IMR-90 (cell line): Measurements from ENCODE around the gene DISC1. TPM values are rescaled to one million over a fixed set of nuclear protein-coding genes. Genes with fewer than 3 reads are reported as not detected.

Experiments
- ATAC-seq: fragments of 200-7000 bp; cut with Tn5 transposase; 2 replicates; pipeline ENCODE4 v1.9.1; 2020; ENCODE audit warnings: low read depth, mild to moderate bottlenecking, moderate library complexity
- BruUV-seq: library from RNA; stranded (reverse); fragments of 400-500 nt; replicated peaks from 2 replicates; lab custom pipeline; 2021; lab: Mats Ljungman, UMichigan
- CTCF ChIA-PET: fragments of 300-600 bp; formaldehyde crosslinking; extraction: SDS; loops from one replicate; lab custom pipeline; 2021; ENCODE audit warnings: antibody characterized with exemption; lab: Yijun Ruan, JAX
- POLR2A ChIA-PET: fragments of 300-600 bp; sonication (Branson Sonifier 250); formaldehyde crosslinking; loops from one replicate; lab custom pipeline; 2022; ENCODE audit warnings: antibody characterized with exemption; ENCODE audit not compliant: unreplicated experiment; lab: Charles Lee
- DNase-seq: peaks from one replicate; pipeline ENCODE4 v3.0.0; 2013
- H2AFZ ChIP-seq: replicated peaks from 2 replicates; pipeline ENCODE3; 2013; ENCODE audit warnings: low read length, mild to moderate bottlenecking; ENCODE audit not compliant: poor library complexity
- H2AK5ac ChIP-seq: 2 replicates; pipeline ENCODE4 v1.6.1; 2013; ENCODE audit warnings: low read depth, low read length, inconsistent platforms
- H2AK9ac ChIP-seq: replicated peaks from 2 replicates; pipeline ENCODE3; 2013; ENCODE audit warnings: mild to moderate bottlenecking, low read depth, low read length, moderate library complexity; ENCODE audit not compliant: poor library complexity
- H2BK120ac ChIP-seq: 2 replicates; pipeline ENCODE4 v1.6.1; 2013; ENCODE audit warnings: low read depth, low read length, inconsistent platforms
- H2BK15ac ChIP-seq: 3 replicates; pipeline ENCODE4 v1.6.1; 2013; ENCODE audit warnings: low read depth, low read length, inconsistent platforms
- H2BK20ac ChIP-seq: 2 replicates; pipeline ENCODE4 v1.6.1; 2013; ENCODE audit warnings: low read depth, mild to moderate bottlenecking, inconsistent platforms, low read length, moderate library complexity
- H2BK5ac ChIP-seq: 2 replicates; pipeline ENCODE4 v1.6.1; 2013; ENCODE audit warnings: mild to moderate bottlenecking, low read depth, low read length, inconsistent platforms; ENCODE audit not compliant: poor library complexity, severe bottlenecking
- H3K14ac ChIP-seq: replicated peaks from 2 replicates; pipeline ENCODE4 v1.6.1; 2013; ENCODE audit warnings: low read depth, low read length, inconsistent platforms
- H3K18ac ChIP-seq: 2 replicates; pipeline ENCODE4 v1.6.1; 2013; ENCODE audit warnings: low read depth, low read length, control low read depth
- H3K23ac ChIP-seq: 2 replicates; pipeline ENCODE4 v1.6.1; 2013; ENCODE audit warnings: low read depth, low read length, inconsistent platforms
- H3K27ac ChIP-seq: 2 replicates; pipeline ENCODE4 v1.5.1; 2013; ENCODE audit warnings: mild to moderate bottlenecking, control low read depth, low read length; ENCODE audit not compliant: insufficient read depth
- H3K27me3 ChIP-seq: 2 replicates; pipeline ENCODE4 v1.6.1; 2013; ENCODE audit warnings: low read length; ENCODE audit not compliant: control insufficient read depth, insufficient read depth
- H3K36me3 ChIP-seq: 2 replicates; pipeline ENCODE4 v1.6.1; 2013; ENCODE audit warnings: low read length, mixed read lengths; ENCODE audit not compliant: control insufficient read depth, insufficient read depth
- H3K4ac ChIP-seq: 2 replicates; pipeline ENCODE4 v1.6.1; 2013; ENCODE audit warnings: low read depth, low read length, inconsistent platforms
- H3K4me1 ChIP-seq: 2 replicates; pipeline ENCODE4 v1.6.1; 2013; ENCODE audit warnings: low read length, mixed read lengths; ENCODE audit not compliant: control insufficient read depth, insufficient read depth
- H3K4me2 ChIP-seq: 2 replicates; pipeline ENCODE4 v1.6.1; 2013; ENCODE audit warnings: low read depth, mild to moderate bottlenecking, control low read depth, low read length, moderate library complexity
- H3K4me3 ChIP-seq: 2 replicates; pipeline ENCODE4 v1.5.1; 2013; ENCODE audit warnings: low read depth, mild to moderate bottlenecking, control low read depth, low read length, moderate library complexity; ENCODE audit not compliant: insufficient read depth
- H3K56ac ChIP-seq: 2 replicates; pipeline ENCODE4 v1.6.1; 2013; ENCODE audit warnings: low read length, inconsistent platforms; ENCODE audit not compliant: insufficient read depth; ENCODE audit errors: extremely low read depth
- H3K79me1 ChIP-seq, 2 experiments: 2 replicates each; pipeline ENCODE4 v1.6.1; 2013; ENCODE audit warnings: low read length in 2 of 2, inconsistent platforms in 1 of 2, low read depth in 1 of 2
- H3K9ac ChIP-seq: 2 replicates; pipeline ENCODE4 v1.6.1; 2013; ENCODE audit warnings: low read depth, low read length, control low read depth
- H3K9me1 ChIP-seq: 2 replicates; pipeline ENCODE4 v1.6.1; 2013; ENCODE audit warnings: low read length, inconsistent platforms; ENCODE audit not compliant: insufficient read depth
- H3K9me3 ChIP-seq: 2 replicates; pipeline ENCODE4 v1.6.1; 2013; ENCODE audit warnings: low read length; ENCODE audit not compliant: control insufficient read depth, insufficient read depth
- H4K20me1 ChIP-seq: 2 replicates; pipeline ENCODE4 v1.6.1; 2013; ENCODE audit warnings: low read length, inconsistent platforms; ENCODE audit not compliant: insufficient read depth
- H4K5ac ChIP-seq: 2 replicates; pipeline ENCODE4 v1.6.1; 2013; ENCODE audit warnings: mild to moderate bottlenecking, low read depth, low read length, control low read depth
- H4K8ac ChIP-seq, 2 experiments: 2 replicates each; pipeline ENCODE4 v1.6.1; 2013; ENCODE audit warnings: low read depth in 2 of 2, low read length in 2 of 2, control low read depth in 1 of 2, inconsistent platforms in 1 of 2
- H4K91ac ChIP-seq: 2 replicates; pipeline ENCODE4 v1.6.1; 2013; ENCODE audit warnings: low read depth, low read length, inconsistent platforms; ENCODE audit not compliant: insufficient read depth
- CEBPB ChIP-seq: IDR thresholded peaks from 2 replicates; pipeline ENCODE4 v1.6.1; 2012; ENCODE audit warnings: low read depth, low read length, improper control_type of control experiment
- FOS ChIP-seq: fragments of 150-350 bp; IDR thresholded peaks from 2 replicates; pipeline ENCODE4 v1.6.1; 2016; ENCODE audit warnings: low read depth, low read length
- whole genome bisulfite sequencing, 2 experiments: methylation state at CpG; one replicate each; pipeline versions ENCODE4 v1.1.5 to v1.1.7; 2013; ENCODE audit warnings: missing lambda C conversion rate in 2 of 2; ENCODE audit not compliant: insufficient read length in 1 of 2; ENCODE audit errors: extremely low coverage in 2 of 2; 5-methylcytosine and 5-hydroxymethylcytosine counted together
- dilution Hi-C: fragments of 300-500 bp; cut with HindIII; formaldehyde crosslinking; loops from one replicate; pipeline ENCODE4 v1.14.3; 2018; ENCODE audit warnings: low sequenced_read_pairs; ENCODE audit not compliant: unreplicated experiment
- in situ Hi-C: fragments of 300-500 bp; cut with MboI; formaldehyde crosslinking; loops from 3 replicates; pipeline ENCODE4 v1.14.3; 2019; ENCODE audit warnings: low sequenced_read_pairs, inconsistent platforms, mixed read lengths
- intact Hi-C: fragments of 100-400 bp; cut with micrococcal nuclease; formaldehyde crosslinking; loops from 2 replicates; pipeline ENCODE4 v1.10.0; 2022
- polyA plus RNA-seq, 3 experiments: library from polyadenylated mRNA; depleted of rRNA; stranded (reverse); fragments of >200 nt; gene quantifications; 2 replicates each; pipeline ENCODE4 v1.2.3, GENCODE V29; 2012; ENCODE audit warnings: low replicate concordance in 1 of 3
- total RNA-seq: library from RNA; depleted of rRNA; stranded (reverse); fragments of >200 nt; gene quantifications from 2 replicates; pipeline ENCODE4 v1.2.3, GENCODE V29; 2012

Gene DISC1
- total and polyA plus RNA-seq, 2 of the 4 experiments (the other 2 are of a cell fraction) = 2.2 to 7.0 TPM

GRCh38 chr1:231949277-231950091 is 322.9 kb downstream of the DISC1 start:
- Histone ChIP-seq H3K9ac (no peak overlapping the region), H3K4me2 (no peak overlapping the region; the same call in 1 of the 2 replicates), H3K4me1 (peaks cover 3% of the 10 kb centered on the region; the same call in 1 of the 2 replicates), H3K9me1 (no peaks in the 10 kb centered on the region), H2BK20ac (no peak overlapping the region), H4K8ac (0 out of 4 replicates have a peak overlapping the region, but pooled peaks of 1 of the 2 experiments have one; percentile 27), H2BK5ac (no peak overlapping the region), H3K36me3 (no peaks in the 10 kb centered on the region), H2AK9ac (no peak overlapping the region), H2BK120ac (no peak overlapping the region), H4K5ac (no peak overlapping the region; the same call in 1 of the 2 replicates), H3K14ac (no peak overlapping the region), H3K9me3 (no peaks in the 10 kb centered on the region), H3K4ac (no peak overlapping the region; the same call in 1 of the 2 replicates), H3K23ac (no peak overlapping the region), H3K27me3 (no peaks in the 10 kb centered on the region), H2AFZ (no peak overlapping the region), H3K79me1 (no peaks in the 10 kb centered on the region), H2AK5ac (no peak overlapping the region), H3K27ac (no peak overlapping the region; the same call in 1 of the 2 replicates), H3K4me3 (no peak overlapping the region), H3K18ac (no peak overlapping the region; the same call in 1 of the 2 replicates), H2BK15ac (no peak overlapping the region), H4K20me1 (no peaks in the 10 kb centered on the region), H4K91ac (no peak overlapping the region), H3K56ac (no peak overlapping the region)
- CTCF ChIA-PET = no interaction called here
- dilution Hi-C loops (no loop called here), intact Hi-C loops (no loop called here), in situ Hi-C loops (no loop called here)
- POLR2A ChIA-PET = interaction anchor here (0.7 kb wide), 1 partner anchor 1181 kb away, joined by 5 read pairs; no protein-coding TSS in a partner anchor
- ATAC-seq (peak; percentile 53), DNase-seq (no peak)
- TF ChIP-seq CEBPB = no peak
- no peak for TF ChIP-seq FOS
- no TSS peak for BruUV-seq
- WGBS, 2 experiments = 53% methylated on average over 5 of the region's 8 CpGs; no CpG with 5 or more reads in 1 of the 2 experiments
